NOMO-1 treated with dmso at 0.1 percent for 144 hours (cell line): ENCODE results near the gene CAP2.
"Not testable (repeated sequence)": the region's sequence is repeated elsewhere in the genome, so short reads cannot be mapped to it uniquely, and the experiment has no call there.

Source experiments
- DNase-seq: peaks from one replicate; lab custom pipeline; 2025; ENCODE audit not compliant: unreplicated experiment; lab: John Stamatoyannopoulos, UW

The CAP2 gene

DNA sequence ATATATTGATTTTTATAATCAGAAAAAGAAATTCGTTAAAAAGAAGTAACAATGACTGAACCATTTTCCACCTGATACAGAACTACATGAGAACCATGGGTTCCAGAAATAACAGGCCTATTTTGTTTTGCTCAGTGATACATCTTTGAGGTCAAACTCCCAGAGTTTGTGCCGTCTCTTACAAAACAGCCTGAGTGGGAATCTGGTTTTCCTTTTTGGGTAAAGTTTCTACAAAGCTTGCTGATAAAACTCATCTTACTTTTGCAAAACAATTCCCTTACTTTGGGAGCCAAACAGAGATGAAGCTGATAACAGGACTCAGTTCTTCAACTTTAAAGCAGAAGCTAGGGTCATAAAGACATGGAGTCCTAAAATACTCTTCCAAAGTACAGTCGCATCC is 108.0 kb downstream of the CAP2 start:
- no peak for DNase-seq

GRCh38 chr6:17501982-17502704 is 108.7 kb downstream of the CAP2 start:
- no peak for DNase-seq

GRCh38 chr6:17503051-17503450 is 109.7 kb downstream of the CAP2 start:
- DNase-seq, result no peak

- DNase-seq, result no peak
Observed at GRCh38 chr6:17504005-17504404, 110.6 kb downstream of the CAP2 start.

GRCh38 chr6:17505062-17505476 is 111.7 kb downstream of the CAP2 start:
- DNase-seq, result no peak

DNA sequence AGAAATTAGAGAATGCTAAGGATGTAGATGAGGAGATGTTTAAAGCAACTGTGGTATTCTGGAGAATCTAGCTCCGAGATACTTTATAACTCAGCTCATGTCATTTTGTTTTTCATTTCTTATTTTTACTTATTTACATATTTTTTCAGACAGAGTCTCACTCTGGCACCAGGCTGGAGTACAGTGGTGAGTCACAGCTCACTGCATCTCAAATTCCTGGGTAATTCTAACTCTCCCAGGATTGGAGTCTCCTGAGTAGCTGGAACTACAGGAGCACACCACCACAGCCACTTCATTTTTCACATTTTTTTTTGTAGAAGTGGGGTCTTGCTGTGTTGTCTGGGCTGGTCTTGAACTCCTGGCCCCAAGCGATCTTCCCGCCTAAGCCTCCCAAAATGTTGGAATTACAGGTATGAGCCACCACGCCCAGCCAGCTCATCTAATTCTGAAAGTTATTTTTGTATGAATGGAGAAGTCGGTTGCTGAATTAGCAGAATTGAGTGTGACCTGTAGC is 112.4 kb downstream of the CAP2 start:
- no peak for DNase-seq

DNA sequence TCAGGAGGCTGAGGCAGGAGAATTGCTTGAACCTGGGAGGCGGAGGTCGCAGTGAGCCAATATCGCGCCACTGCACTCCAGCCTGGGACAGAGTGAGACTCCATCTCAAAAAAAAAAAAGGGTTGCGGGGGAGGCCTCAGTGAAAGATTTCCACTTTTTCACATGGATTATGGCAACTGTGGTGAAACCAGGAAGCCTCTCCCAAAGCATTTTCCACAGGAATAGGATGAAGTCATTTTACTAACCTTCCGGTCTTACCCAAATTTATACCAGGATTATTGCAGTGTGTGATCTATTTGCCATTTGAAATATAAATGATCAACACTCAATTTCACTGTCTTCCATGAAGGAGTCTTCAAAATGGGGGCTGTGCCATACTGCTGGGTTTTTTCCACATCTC is 113.1 kb downstream of the CAP2 start:
- no peak for DNase-seq

- DNase-seq, result no peak
Observed at GRCh38 chr6:17506962-17507361, 113.6 kb downstream of the CAP2 start.

GRCh38 chr6:17511084-17511483 is 117.7 kb downstream of the CAP2 start:
- DNase-seq, result no peak

DNA sequence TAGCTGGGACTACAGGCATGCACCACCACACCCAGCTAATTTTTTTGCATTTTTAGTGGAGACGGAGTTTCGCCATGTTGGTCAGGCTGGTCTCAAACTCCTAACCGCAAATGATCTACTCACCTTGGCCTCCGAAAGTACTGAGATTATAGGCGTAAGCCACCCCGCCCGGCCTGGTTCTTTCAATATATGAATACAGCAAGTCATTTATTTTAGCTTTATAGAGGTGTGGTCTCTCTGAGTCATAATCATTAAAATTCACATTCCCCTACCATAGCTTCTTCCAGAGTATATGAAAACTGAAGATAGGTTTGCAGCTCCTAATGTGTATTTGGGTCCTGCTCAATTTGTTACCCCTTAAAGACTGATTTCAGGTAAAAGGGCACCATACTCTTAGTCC is 118.2 kb downstream of the CAP2 start:
- DNase-seq, result no peak

DNA sequence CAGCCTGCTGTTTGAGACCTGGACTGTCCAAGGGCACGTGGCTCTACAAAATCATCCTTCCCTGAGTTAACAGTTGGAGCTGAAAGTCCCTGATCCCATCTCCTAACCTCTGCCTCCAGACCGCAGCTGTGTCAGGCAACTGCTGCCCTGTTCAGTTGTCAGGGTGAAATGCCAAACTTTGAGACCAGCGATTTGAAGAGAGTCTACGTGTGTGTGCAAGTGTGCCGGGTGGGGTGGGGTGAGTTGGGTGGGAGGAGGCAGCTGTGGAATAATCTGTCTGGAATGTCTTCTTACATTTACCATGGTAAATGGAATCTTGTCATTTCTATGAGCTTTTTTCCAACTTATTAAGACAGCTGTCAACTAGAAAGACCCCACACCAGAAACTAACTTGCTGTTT is 125.7 kb downstream of the CAP2 start:
- no peak for DNase-seq

DNA sequence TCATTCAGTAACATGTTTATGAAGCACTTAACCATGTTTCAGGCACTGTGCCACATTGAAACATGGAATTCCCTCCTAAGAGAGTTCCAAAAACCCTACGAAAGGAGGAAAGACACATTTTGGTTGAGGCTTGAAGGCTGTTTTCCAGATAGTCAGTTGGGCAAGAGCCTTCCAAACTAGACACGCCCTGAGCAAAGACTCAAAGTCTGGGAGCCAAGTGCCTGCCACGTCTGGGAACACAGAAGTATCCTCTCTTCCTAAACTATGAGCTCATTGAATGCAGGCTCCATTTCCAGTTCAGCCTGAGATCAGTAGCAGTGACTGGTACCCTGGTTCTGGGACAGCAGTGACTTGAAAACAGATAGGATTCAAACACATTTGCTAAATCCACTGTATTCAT is 132.2 kb downstream of the CAP2 start:
- DNase-seq, result no peak

DNA sequence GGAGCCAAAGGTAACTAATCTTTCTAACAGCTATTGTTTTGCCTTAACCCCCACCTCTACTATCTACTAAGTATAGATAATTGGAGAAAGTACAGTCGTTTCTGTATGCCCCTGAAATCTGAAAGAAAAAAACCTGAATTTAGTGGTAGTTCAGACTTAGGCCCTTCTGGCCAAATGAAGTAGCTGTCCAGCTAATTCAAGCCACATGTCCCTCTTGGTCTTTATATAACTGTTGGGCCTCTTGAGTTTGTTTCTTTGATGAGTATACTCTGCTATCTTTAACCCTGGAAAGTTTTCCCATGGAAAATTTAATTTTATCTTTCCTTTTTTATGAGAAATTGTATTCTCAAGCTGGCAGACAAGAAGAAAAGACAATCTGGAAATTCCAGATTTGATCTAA is 133.7 kb downstream of the CAP2 start:
- no peak for DNase-seq

DNA sequence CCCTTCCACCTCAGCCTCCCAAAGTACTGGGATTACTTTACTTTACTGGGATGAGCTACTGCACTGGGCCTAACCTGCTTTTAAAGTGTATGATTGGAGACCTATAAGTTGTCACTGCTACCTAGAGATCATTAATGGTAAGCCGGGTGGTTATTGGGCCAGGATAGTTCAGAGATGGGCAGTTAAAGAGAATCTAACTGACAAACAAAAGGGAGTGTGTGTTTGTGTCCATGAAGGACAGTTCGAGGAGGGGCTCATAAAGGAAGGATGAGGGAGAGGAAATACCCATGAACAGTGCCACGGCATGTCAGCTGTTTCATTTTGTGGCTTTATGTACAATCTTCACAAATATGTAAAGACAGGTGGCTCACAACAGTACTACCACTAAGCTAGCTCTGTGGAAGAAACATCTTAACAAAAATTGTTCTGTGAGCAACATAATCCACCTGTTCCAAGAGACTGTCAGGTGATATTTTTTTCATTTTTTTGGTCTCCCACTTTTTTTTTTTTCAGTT is 137.0 kb downstream of the CAP2 start:
- no peak for DNase-seq

DNA sequence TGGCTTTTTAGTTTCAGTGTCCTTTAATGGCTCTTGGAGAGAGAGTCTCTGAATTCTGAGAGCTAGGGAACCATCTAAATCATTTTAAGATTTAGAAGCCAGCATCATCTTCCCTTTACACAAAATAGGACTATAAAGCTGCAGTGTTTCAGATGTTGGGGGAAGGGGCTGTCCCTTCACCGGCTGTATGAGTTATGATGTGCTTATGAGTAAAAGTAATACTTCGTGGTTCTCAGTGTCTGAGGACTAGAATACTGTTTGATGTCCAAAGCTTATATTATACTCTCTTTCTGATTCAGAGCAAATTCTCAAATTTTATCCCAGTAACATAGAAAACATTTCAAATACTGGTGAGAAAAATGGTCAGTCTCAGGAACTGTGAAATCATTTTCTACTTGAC is 143.2 kb downstream of the CAP2 start:
- no peak for DNase-seq

GRCh38 chr6:17542243-17542642 is 148.8 kb downstream of the CAP2 start:
- no peak for DNase-seq

DNA sequence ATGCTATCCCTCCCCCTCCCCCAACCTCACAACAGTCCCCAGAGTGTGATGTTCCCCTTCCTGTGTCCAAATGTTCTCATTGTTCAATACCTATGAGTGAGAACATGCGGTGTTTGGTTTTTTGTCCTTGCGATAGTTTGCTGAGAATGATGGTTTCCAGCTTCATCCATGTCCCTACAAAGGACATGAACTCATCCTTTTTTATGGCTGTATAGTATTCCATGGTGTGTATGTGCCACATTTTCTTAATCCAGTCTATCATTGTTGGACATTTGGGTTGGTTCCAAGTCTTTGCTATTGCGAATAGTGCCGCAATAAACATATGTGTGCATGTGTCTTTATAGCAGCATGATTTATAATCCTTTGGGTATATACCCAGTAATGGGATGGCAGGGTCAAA is 152.3 kb downstream of the CAP2 start:
- not testable (repeated sequence) for DNase-seq

DNA sequence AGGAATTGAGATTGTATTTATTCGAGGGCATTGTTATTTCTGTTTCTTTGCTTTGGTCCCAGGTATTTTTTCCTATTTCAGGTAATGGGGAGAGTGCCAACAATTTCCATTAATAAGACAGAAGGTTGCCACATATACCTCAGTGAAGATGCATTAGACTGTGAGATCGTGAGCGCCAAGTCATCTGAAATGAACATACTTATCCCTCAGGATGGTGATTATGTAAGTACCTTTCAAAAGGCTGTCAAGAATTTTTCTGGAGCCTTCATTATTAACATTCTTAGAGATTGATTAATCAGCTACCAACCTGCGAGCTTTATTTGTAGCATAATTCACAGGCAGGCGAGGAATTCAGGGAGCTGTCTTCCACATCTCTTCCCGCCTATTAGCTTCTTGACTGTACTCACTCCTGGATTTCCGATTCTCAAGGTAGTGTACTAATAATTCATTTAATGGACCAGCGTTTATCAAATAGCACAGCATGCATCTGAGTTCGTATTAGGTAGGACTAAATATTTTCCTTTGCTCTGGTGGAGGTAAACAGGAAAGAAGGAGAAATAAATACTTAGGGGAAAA is 158.1 kb downstream of the CAP2 start:
- no peak for DNase-seq

DNA sequence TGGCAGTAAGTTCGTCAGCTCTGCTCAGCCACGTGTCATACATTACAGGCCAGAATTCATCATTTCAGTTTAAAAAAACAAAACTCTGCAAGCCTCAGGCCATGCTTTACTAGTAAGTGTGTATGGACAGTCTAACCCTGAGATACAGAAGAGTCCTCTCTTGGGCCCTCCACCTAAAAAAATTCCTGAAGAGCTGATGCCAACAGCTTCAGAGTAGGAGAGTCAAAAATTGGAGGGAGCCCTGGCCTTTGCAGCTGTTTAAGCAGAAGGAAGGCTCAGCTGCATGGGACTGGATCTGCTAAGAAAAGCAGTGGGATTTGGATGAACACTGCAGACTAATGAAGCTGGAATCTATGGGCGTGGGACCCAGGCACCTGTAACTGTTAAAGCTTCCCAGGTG is 159.5 kb downstream of the CAP2 start:
- DNase-seq, result no peak

DNA sequence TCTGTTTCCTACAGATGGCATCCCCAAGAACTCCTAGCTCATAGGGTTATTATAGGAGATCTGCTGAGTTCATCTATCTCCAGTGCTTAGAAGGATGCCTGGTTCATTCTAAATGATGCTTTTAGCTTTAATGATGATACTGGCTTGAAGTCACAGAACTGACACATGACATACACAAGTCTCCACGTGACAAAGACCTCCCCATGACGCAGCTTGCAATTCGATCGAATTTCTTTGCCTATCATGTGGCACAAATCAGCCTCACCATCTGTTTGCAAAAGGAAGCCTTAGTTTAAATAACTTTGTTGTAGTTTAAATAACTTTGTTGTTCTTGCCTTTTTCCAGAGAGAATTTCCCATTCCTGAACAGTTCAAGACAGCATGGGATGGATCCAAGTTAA is 162.6 kb downstream of the CAP2 start:
- no peak for DNase-seq

- DNase-seq, result no peak
Observed at GRCh38 chr6:17562636-17563035, 169.2 kb downstream of the CAP2 start.

DNA sequence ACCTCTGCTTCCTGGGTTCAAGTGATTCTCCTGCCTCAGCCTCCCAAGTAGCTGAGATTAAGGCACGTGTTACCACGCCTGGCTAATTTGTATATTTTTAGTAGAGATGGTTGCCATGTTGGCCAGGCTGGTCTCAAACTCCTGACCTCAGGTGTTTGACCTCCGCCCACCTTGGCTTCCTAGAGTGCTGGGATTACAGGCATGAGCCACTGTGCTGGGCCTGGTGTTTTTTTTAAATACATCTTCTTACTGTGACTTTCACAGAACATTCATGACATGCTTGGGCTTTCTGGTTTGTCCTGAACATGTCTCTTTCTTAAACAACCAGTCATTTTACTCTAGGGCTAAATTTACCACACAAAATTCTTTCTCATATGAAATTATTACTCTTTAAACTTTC is 172.0 kb downstream of the CAP2 start:
- DNase-seq, result no peak
